Measurements from ENCODE around the gene RARB.

RARB gene

GRCh38 chr3:25473246-25473645, 45.2 kb downstream of the RARB start:
- DNase-seq = no peak

DNA sequence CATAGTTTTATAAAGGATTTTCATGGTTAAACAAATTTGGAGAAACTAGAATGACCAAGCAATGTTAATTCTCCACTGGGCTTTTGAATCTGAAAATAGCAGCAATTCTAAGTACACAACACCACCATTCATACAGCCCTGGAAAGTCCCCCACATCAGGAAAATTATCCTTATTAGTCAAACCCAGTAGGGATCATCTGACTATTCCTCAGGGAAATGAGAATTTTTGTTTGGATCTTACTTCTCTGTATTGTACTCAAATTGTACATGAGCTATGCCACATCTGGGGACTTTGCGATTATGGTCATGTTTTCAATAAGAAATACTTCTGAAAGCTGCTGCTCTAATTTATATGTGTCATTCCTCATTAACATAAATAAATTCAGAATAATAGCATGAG, 46.0 kb downstream of the RARB start:
- DNase-seq = no peak

DNA sequence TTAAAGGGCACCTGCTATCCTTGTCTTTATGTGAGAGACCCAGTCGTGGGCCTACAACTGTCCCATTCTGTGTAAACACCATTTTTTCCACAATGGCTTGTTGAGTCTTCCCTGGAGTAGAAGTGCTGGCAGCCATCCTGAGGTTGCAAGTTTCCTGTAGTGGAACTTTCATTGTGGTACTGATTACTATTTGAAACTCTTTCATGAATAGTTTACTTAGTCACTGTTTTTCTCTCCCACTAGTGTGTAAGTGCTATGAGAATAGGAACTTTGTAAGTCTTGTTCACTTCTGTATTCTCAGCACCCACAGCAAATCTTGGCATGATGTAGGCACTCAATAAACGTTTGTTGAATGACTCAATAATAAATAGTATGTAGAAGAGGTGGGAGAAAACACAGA, 48.6 kb downstream of the RARB start:
- no peak for DNase-seq

DNA sequence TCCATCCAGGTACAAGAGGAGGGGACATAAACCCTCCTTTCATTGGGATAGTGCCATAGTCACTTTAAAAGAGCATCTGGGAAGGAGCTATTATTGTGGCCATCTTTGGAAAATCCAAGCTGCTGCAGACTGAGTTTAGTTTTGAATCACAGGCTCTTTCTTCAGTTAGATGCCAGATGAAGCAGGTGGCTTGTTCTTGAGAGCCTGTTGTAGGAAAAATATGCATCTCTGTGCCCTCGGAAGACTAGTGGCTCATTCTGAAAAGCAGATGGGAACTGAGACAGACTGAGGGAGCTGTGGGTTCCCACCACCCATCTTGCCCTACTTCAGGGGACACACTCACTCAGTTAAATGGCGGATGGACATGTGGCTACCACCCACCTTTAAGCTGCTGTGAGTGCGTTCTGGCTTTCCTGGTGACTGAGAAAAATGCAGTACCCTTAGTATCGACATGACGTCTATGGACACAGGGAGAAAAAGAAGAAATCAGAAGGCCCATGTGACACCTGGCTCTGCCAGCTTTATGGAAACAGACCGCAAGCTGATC, 50.2 kb downstream of the RARB start:
- DNase-seq = no peak

GRCh38 chr3:25478964-25479726, 51.1 kb downstream of the RARB start:
- DNase-seq = no peak

DNA sequence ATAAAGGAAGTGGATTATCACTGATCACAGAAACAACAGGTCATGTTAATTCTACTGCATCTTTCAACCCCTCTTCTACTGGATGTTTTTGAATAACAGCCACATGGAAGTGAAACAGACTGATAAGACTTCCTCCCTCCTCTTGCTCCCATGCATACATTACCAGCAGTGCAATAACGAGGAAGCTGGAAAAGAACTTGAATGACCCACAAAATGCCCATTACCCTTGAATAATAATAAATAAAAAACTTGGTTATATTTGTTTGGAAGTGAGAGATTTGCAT, 51.6 kb downstream of the RARB start:
- no peak for DNase-seq

GRCh38 chr3:25480811-25481210, 52.7 kb downstream of the RARB start:
- no peak for DNase-seq

- no peak for DNase-seq
Measured at GRCh38 chr3:25481386-25481785, 53.3 kb downstream of the RARB start.

- DNase-seq = no peak
Measured at GRCh38 chr3:25483456-25483855, 55.4 kb downstream of the RARB start.

DNA sequence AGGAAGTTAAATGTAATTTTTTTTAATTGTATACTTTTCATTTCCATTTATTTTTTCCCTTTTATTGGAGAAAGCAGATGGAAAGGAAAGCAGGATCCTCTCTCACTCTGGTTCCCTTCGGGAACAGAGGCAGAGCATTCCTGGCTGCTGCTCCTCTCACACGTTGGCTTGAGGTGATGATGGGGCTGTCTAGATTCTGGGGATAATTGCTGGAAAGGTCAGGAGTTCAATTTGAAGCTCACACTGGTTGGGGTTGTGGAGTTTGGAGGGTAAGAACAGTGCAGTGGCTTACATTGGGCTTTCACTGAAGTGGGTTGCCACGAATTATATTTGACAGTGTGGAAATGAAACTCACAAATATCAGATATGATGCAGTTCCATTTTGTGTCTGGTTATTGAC, 57.6 kb downstream of the RARB start:
- no peak for DNase-seq

- no peak for DNase-seq
Measured at GRCh38 chr3:25486932-25487331, 58.9 kb downstream of the RARB start.

DNA sequence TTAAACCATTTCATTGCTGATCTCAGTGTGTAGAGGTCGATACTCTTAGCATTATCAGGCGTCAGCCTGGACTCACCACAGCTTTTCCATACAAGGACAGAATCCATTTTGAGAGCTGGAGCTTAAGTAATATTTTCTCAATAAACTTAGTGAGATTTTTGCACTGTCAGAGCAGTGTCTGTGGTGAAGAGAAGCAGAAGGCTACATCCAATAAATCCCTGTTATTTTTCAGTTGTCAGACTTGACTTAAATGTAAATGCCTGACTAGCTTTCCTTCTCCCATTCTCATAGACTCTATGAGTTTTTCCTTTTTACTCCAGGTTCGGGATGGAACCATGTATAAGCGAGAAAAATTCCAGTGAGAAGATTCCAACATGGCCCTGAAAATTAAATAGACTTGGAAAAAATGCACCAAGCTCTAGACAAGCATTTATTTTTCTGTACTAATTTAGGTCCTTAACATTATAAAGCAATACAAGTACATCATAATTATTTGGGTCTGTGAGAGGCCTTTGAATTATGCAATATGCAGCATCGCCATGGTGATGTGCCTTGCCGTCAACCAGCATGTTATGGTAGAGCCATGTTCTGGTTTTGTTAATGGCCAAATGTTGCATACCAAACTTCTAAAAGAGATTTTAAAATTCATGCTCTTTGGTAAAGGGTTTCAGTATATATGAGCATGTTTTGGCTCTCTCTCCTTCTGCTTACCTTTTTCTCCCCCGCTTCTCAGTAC, 62.0 kb downstream of the RARB start:
- no peak for DNase-seq

DNA sequence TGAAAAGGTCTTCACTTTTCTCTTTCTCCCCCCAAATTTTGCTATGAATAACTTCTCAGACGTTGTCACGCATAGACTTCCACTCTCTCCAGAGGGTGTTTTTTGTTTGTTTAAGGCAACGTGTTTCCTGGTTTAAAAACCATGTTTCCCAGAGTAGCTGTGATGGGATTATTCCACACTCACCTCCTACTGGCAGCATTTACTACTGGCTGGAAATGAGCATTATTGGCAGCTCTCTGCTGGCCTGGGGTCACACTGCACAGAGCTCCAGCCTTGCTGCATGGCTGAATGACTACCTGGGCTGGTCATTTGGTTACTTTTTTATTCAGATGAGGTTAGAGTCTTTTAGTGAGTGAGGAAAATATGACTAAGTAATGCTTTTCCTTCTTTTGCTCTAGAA, 65.2 kb downstream of the RARB start:
- DNase-seq = no peak

GRCh38 chr3:25493786-25494185, 65.7 kb downstream of the RARB start:
- DNase-seq = no peak

DNA sequence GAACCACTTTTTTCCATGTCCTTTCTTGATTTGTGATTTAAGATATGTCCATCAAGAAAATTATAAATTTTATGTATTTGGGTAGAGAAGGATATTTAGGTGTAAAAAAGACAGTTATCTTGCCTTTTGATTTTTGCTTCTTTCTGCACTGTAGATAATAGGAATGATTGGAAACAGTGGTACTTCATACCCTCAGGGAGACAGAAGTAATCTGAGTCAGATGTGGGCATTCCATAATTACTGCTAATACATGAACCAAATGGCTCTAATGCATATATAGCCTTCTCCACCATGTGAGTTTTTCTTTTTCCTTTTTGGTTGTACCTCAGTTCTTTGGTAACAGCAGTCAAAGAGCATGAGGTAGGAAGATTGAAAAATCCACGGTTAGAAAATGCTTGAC, 67.2 kb downstream of the RARB start:
- no peak for DNase-seq

DNA sequence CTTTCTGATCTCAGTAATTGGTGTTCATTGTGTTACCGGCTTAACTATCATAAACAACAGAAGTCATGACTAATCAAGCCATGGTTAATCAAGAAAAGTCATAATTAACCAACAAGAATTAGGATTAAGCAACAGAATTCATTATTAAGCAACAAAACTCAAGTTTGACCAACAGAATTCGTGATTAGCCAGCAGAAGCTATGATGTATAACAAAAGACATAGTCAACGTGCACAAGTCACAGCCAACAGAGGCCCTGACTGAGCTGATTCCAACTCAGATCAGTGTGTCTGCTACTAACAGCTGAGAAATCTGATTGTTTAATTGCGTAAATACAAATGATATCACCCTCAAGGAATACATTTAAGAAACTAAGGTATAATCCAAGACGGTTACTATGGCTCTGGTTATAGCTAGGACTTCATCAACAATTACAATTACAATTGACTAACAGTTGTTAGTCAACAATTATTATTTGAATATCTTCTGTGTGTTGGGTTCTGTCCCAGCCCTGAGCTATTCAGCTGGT, 67.7 kb downstream of the RARB start:
- DNase-seq = no peak

DNA sequence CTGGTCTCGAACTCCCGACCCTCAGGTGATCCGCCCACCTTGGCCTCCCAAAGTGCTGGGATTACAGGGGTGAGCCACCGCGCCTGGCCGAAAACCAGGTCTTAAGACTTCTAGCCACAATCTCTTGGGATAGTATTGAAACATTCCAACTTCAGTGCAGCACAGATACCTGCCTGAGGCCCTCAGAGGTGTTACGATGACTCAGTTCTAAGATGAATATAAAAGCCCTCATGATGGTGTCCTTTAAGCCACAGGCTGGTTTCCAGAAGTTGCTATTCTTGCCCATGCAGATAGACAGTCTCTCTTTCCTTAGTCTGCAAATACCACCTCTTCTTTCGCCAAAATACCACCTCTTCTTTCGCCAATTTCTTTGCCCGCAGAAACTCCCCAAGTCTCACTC, 69.0 kb downstream of the RARB start:
- DNase-seq = no peak

GRCh38 chr3:25500706-25501210, 72.7 kb downstream of the RARB start:
- no peak for DNase-seq

GRCh38 chr3:25502233-25502632, 74.2 kb downstream of the RARB start:
- DNase-seq = no peak

DNA sequence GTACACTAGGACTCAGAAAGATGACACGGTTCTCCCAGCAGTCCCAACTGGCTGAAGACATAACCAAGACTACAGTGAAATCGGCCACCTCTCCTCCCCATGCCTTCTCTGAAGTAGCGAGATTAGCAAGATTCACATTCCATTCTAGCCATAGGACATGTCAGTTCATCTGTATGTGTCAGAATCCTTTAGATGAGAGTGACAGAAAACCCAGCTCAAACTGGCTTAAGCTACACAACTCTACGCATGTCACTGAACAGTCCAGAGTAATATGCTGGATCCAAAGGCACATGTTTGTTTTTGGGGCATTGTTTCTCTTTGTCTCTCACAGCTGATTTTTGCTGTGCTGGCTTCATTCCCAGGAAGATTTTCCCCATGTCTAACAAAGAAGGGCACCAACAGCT, 75.8 kb downstream of the RARB start:
- DNase-seq = no peak

GRCh38 chr3:25505581-25505980, 77.5 kb downstream of the RARB start:
- no peak for DNase-seq

DNA sequence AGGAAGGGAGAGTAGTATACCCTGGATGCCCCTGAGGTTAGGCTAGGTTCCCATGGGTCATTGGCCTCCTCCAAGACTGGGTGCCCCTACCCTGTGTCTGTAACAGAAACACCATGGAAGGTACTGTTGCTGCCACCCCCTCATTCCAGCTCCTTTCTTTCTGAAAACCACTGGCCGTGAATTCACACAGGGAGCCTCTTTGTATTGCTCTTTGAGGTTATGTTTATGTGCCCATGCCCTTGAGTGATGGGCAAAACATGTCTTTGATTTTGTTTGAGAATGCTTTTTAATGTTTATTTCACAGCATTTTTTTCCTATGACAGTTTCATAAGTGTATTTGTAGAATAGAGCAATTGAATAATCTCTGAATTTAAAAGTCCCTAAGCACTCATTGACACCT, 79.7 kb downstream of the RARB start:
- DNase-seq = no peak

DNA sequence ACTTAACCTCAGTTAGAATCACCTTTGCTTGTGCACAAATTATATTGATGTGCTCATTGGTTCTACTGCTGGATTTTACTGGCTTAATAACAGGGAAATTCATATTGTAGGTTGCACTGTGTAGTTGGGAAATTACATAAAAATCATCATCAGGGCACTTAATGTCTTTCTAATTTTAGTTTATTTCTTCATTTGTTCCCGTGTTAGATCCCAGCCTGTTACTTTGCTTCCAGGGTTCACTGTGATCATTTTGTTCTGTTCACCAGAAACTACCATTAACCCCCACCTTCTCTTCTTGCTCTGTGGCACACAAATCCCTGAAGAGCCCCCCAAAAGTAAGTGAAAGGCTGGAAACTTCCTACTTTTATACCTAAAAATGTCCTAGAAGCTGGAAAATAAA, 80.4 kb downstream of the RARB start:
- DNase-seq = no peak

GRCh38 chr3:25508901-25509300, 80.8 kb downstream of the RARB start:
- DNase-seq = no peak
